Measurements from ENCODE around the gene VPS37B.

VPS37B gene

DNA sequence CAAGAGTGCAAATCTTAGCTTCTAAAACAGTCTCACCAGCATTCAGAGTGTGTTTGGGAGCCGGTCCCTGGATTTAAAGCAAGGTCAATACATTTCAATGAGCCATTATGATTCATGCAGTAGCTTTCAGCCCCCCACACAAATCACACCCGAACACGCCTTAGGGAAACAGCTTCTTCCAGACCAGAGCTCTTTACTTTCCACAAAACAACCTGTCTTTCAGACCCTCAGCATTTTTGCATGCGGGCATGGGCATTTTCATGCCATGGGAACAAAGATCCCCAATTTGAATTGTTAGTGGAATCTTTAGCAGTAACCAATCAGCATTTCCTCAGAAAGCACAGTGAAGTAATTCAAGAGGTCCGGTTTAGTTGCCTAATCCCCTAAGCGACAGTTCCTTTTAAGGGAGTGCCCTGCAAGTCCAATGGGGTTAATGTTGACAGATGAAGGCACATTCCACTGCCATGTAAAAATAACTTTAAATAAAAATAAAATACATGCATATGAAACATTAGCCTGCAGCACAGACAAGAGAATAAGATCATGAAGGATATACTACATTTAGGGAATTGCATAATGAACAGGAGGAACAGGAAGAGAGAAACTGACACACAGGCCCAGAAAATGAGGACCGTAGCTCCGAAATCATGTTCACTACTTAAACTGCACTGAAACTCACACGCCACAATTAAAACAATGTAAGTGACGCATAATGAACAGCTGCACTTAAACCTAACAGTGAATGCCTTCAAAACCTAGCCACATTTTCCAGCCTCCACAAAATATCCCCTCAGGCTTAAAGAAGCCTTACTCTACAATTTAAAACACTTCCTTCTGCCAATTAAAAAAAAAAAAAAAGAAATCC is 4.0 kb downstream of the VPS37B start:
- no peak for ATAC-seq
- TF ChIP-seq ARNTL (CRISPR knock-in tag; IDR thresholded peaks at IDR 0.05; ENCODE audit: borderline replicate concordance, low read depth) (no peak), TOX (CRISPR knock-in tag; IDR thresholded peaks at IDR 0.05; ENCODE audit: borderline replicate concordance) (no peak), SNAI2 (CRISPR knock-in tag; IDR thresholded peaks at IDR 0.05) (no peak), ISL1 (CRISPR knock-in tag; IDR thresholded peaks at IDR 0.05) (no peak), ZFP30 (CRISPR knock-in tag; IDR thresholded peaks at IDR 0.05) (no peak), ZNF70 (CRISPR knock-in tag; IDR thresholded peaks at IDR 0.05) (no peak), GLIS3 (CRISPR knock-in tag; IDR thresholded peaks at IDR 0.05) (no peak), PPARA (CRISPR knock-in tag; IDR thresholded peaks at IDR 0.05; ENCODE audit: borderline replicate concordance) (no peak), ESRRG (CRISPR knock-in tag; IDR thresholded peaks at IDR 0.05) (no peak), OSR1 (CRISPR knock-in tag; IDR thresholded peaks at IDR 0.05) (no peak)
- TF ChIP-seq, protein P1, sequence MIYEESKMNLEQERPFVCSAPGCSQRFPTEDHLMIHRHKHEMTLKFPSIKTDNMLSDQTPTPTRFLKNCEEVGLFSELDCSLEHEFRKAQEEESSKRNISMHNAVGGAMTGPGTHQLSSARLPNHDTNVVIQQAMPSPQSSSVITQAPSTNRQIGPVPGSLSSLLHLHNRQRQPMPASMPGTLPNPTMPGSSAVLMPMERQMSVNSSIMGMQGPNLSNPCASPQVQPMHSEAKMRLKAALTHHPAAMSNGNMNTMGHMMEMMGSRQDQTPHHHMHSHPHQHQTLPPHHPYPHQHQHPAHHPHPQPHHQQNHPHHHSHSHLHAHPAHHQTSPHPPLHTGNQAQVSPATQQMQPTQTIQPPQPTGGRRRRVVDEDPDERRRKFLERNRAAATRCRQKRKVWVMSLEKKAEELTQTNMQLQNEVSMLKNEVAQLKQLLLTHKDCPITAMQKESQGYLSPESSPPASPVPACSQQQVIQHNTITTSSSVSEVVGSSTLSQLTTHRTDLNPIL (CRISPR knock-in tag; IDR thresholded peaks at IDR 0.05; ENCODE audit: low read depth), result no peak
- TF ChIP-seq, protein P2, sequence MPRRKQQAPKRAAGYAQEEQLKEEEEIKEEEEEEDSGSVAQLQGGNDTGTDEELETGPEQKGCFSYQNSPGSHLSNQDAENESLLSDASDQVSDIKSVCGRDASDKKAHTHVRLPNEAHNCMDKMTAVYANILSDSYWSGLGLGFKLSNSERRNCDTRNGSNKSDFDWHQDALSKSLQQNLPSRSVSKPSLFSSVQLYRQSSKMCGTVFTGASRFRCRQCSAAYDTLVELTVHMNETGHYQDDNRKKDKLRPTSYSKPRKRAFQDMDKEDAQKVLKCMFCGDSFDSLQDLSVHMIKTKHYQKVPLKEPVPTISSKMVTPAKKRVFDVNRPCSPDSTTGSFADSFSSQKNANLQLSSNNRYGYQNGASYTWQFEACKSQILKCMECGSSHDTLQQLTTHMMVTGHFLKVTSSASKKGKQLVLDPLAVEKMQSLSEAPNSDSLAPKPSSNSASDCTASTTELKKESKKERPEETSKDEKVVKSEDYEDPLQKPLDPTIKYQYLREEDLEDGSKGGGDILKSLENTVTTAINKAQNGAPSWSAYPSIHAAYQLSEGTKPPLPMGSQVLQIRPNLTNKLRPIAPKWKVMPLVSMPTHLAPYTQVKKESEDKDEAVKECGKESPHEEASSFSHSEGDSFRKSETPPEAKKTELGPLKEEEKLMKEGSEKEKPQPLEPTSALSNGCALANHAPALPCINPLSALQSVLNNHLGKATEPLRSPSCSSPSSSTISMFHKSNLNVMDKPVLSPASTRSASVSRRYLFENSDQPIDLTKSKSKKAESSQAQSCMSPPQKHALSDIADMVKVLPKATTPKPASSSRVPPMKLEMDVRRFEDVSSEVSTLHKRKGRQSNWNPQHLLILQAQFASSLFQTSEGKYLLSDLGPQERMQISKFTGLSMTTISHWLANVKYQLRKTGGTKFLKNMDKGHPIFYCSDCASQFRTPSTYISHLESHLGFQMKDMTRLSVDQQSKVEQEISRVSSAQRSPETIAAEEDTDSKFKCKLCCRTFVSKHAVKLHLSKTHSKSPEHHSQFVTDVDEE (CRISPR knock-in tag; IDR thresholded peaks at IDR 0.05), result no peak
- TF ChIP-seq, protein P3, sequence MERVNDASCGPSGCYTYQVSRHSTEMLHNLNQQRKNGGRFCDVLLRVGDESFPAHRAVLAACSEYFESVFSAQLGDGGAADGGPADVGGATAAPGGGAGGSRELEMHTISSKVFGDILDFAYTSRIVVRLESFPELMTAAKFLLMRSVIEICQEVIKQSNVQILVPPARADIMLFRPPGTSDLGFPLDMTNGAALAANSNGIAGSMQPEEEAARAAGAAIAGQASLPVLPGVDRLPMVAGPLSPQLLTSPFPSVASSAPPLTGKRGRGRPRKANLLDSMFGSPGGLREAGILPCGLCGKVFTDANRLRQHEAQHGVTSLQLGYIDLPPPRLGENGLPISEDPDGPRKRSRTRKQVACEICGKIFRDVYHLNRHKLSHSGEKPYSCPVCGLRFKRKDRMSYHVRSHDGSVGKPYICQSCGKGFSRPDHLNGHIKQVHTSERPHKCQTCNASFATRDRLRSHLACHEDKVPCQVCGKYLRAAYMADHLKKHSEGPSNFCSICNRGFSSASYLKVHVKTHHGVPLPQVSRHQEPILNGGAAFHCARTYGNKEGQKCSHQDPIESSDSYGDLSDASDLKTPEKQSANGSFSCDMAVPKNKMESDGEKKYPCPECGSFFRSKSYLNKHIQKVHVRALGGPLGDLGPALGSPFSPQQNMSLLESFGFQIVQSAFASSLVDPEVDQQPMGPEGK (CRISPR knock-in tag; IDR thresholded peaks at IDR 0.05; ENCODE audit: borderline replicate concordance), result no peak

DNA sequence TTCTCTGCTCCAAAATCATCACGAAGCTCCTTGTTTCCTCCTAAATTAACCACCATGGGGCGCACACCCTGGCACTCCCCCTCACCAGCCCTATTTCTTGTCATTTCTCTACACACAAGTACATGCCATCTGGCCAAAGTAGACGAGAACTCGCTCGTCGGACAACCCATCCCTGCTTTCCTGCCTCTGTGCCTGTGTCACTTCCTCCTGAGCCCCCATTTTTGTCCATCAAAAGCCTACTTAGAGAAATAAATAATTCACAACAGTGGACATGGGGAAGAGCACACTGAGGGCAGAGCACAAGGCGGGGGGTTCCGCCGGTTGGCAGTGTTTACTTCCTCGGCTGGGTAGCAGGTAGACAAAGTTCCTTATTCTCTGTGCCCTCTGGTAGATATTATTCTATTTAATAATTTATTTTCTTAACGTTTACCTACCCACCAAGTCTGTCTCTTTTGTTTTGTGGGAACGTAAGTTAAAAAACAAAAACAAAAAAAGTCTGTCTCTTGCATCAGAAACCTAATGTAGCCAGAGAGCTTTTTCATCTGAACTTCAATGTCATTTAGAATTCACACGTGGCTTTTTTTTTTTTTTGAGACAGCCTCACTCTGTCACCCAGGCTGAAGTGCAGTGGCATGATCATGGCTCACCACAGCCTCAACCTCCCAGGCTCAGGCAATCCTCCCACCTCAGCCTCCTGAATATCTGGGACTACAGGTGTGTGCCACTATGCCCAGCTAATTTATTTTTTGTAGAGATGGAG is 6.0 kb downstream of the VPS37B start:
- ATAC-seq, result no peak
- TF ChIP-seq ZFP30 (CRISPR knock-in tag; IDR thresholded peaks at IDR 0.05), result no peak
- no peak for TF ChIP-seq ZFP3 (CRISPR knock-in tag; IDR thresholded peaks at IDR 0.05)
- TF ChIP-seq GLIS3 (CRISPR knock-in tag; IDR thresholded peaks at IDR 0.05), result no peak
- TF ChIP-seq RARB (CRISPR knock-in tag; IDR thresholded peaks at IDR 0.05), result no peak
- TF ChIP-seq ZNF565 (CRISPR knock-in tag; conservative IDR thresholded peaks at IDR 0.05; ENCODE audit: low read depth), result no peak
- TF ChIP-seq SNAI2 (CRISPR knock-in tag; IDR thresholded peaks at IDR 0.05), result no peak
- no peak for TF ChIP-seq ZC3H10 (CRISPR knock-in tag; IDR thresholded peaks at IDR 0.05)
- no peak for TF ChIP-seq CSDC2 (CRISPR knock-in tag; IDR thresholded peaks at IDR 0.05)
- no peak for TF ChIP-seq ARNTL (CRISPR knock-in tag; IDR thresholded peaks at IDR 0.05; ENCODE audit: borderline replicate concordance, low read depth)
- no peak for TF ChIP-seq TCF4 (CRISPR knock-in tag; IDR thresholded peaks at IDR 0.05; ENCODE audit: borderline replicate concordance)
- TF ChIP-seq PPARA (CRISPR knock-in tag; IDR thresholded peaks at IDR 0.05; ENCODE audit: borderline replicate concordance), result no peak
- no peak for TF ChIP-seq BACH2 (CRISPR knock-in tag; IDR thresholded peaks at IDR 0.05; ENCODE audit: borderline replicate concordance)
- TF ChIP-seq, protein P1 (CRISPR knock-in tag; IDR thresholded peaks at IDR 0.05; ENCODE audit: low read depth), result no peak
- TF ChIP-seq ZNF70 (CRISPR knock-in tag; IDR thresholded peaks at IDR 0.05), result no peak
- TF ChIP-seq OSR1 (CRISPR knock-in tag; IDR thresholded peaks at IDR 0.05), result no peak
- TF ChIP-seq ESRRG (CRISPR knock-in tag; IDR thresholded peaks at IDR 0.05), result no peak
- TF ChIP-seq, protein P2 (CRISPR knock-in tag; IDR thresholded peaks at IDR 0.05), result no peak
- TF ChIP-seq, protein P4, sequence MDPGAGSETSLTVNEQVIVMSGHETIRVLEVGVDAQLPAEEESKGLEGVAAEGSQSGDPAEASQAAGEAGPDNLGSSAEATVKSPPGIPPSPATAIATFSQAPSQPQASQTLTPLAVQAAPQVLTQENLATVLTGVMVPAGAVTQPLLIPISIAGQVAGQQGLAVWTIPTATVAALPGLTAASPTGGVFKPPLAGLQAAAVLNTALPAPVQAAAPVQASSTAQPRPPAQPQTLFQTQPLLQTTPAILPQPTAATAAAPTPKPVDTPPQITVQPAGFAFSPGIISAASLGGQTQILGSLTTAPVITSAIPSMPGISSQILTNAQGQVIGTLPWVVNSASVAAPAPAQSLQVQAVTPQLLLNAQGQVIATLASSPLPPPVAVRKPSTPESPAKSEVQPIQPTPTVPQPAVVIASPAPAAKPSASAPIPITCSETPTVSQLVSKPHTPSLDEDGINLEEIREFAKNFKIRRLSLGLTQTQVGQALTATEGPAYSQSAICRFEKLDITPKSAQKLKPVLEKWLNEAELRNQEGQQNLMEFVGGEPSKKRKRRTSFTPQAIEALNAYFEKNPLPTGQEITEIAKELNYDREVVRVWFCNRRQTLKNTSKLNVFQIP (CRISPR knock-in tag; IDR thresholded peaks at IDR 0.05; ENCODE audit: borderline replicate concordance, low read depth), result no peak
- no peak for TF ChIP-seq ISL1 (CRISPR knock-in tag; IDR thresholded peaks at IDR 0.05)
- no peak for TF ChIP-seq ZNF8 (CRISPR knock-in tag; IDR thresholded peaks at IDR 0.05)

Measured in SK-N-SH treated with all-trans-retinoic acid at 6 μM for 48 hours (cell line).